SU-DHL-6 (cell line): ENCODE results near the gene RALGPS1.

ENCODE experiments used
- H2AFZ ChIP-seq: fragments of 200-600 bp; sonication (generic); 2 replicates; pipeline ENCODE4 v1.6.1; 2014; ENCODE audit warnings: low read depth, mild to moderate bottlenecking, moderate library complexity, mixed read lengths, antibody characterized with exemption, low read length; ENCODE audit not compliant: severe bottlenecking
- H3F3A ChIP-seq: fragments of 200-600 bp; shearing (Covaris generic); 2 replicates; pipeline ENCODE4 v1.6.0; 2016; ENCODE audit warnings: antibody characterized with exemption, mild to moderate bottlenecking; ENCODE audit not compliant: insufficient read depth
- H3K27ac ChIP-seq: fragments of 200-600 bp; sonication (generic); 2 replicates; pipeline ENCODE4 v1.5.1; 2016; ENCODE audit warnings: low read depth, mild to moderate bottlenecking, low read length, moderate library complexity, mixed read lengths
- H3K27me3 ChIP-seq: fragments of 200-600 bp; sonication (generic), shearing (Covaris generic); 2 replicates; pipeline ENCODE4 v1.6.0; 2014; ENCODE audit warnings: mild to moderate bottlenecking, low read length
- H3K36me3 ChIP-seq: fragments of 200-600 bp; sonication (generic); 2 replicates; pipeline ENCODE4 v1.6.1; 2014; ENCODE audit warnings: mild to moderate bottlenecking, low read length, mixed read lengths
- H3K4me2 ChIP-seq: fragments of 300-600, 200-600 bp; shearing (Covaris generic), sonication (generic); 2 replicates; pipeline ENCODE4 v1.6.0; 2014; ENCODE audit warnings: low read length, low read depth, mild to moderate bottlenecking; ENCODE audit not compliant: poor library complexity, severe bottlenecking
- H3K4me3 ChIP-seq: fragments of 200-600 bp; sonication (generic); 2 replicates; pipeline ENCODE4 v1.5.1; 2014; ENCODE audit warnings: antibody characterized with exemption, low read length, mild to moderate bottlenecking, mixed read lengths; ENCODE audit not compliant: insufficient read depth, poor library complexity, severe bottlenecking
- H3K79me2 ChIP-seq: fragments of 200-600 bp; sonication (generic); 2 replicates; pipeline ENCODE4 v1.6.1; 2014; ENCODE audit warnings: mild to moderate bottlenecking, low read length, moderate library complexity; ENCODE audit not compliant: insufficient read depth
- H3K9ac ChIP-seq: fragments of 200-600 bp; sonication (generic); 2 replicates; pipeline ENCODE4 v1.7.0; 2014; ENCODE audit warnings: mild to moderate bottlenecking, low read length
- H3K9me2 ChIP-seq: fragments of 200-600 bp; sonication (generic); replicated peaks from 2 replicates; pipeline ENCODE4 v1.6.1; 2014; ENCODE audit warnings: low read length; ENCODE audit not compliant: insufficient read depth
- H3K9me3 ChIP-seq: fragments of 200-600 bp; sonication (generic); 2 replicates; pipeline ENCODE4 v1.6.1; 2014; ENCODE audit warnings: low read length, mixed read lengths; ENCODE audit not compliant: insufficient read depth
- H4K20me1 ChIP-seq: fragments of 200-600 bp; sonication (generic); 2 replicates; pipeline ENCODE4 v1.6.1; 2014; ENCODE audit warnings: low read depth, mild to moderate bottlenecking, antibody characterized with exemption, low read length, moderate library complexity, mixed read lengths
- CTCF ChIP-seq: fragments of 200-600 bp; sonication (generic); IDR thresholded peaks from one replicate; pipeline ENCODE4 v1.5.1; 2017; ENCODE audit warnings: antibody characterized with exemption, mild to moderate bottlenecking, low read length, moderate library complexity; ENCODE audit not compliant: insufficient read depth, poor library complexity, severe bottlenecking
- EZH2phosphoT487 ChIP-seq: fragments of 200-600 bp; sonication (generic), shearing (Covaris generic); conservative IDR thresholded peaks from 2 replicates; pipeline ENCODE4 v1.6.1; 2018; ENCODE audit warnings: mild to moderate bottlenecking, antibody characterized with exemption, low read length, moderate library complexity, mixed read lengths

Gene RALGPS1

GRCh38 chr9:126956917-126957686 is 42.5 kb downstream of the RALGPS1 start:
- H2AFZ ChIP-seq: no peak overlapping the region
- no peaks in the 10 kb centered on the region for H3K27me3 ChIP-seq
- H3K36me3 ChIP-seq: no peaks in the 10 kb centered on the region
- no peaks in the 10 kb centered on the region for H3K79me2 ChIP-seq
- no peaks in the 10 kb centered on the region for H3F3A ChIP-seq
- H3K9ac ChIP-seq: no peak overlapping the region
- H3K4me2 ChIP-seq: no peak overlapping the region
- H3K9me3 ChIP-seq: no peaks in the 10 kb centered on the region
- no peaks in the 10 kb centered on the region; the same call in 1 of the 2 replicates for H4K20me1 ChIP-seq
- H3K27ac ChIP-seq: no peak overlapping the region
- no peak overlapping the region for H3K4me3 ChIP-seq
- no peak for TF ChIP-seq EZH2phosphoT487
- no peak for TF ChIP-seq CTCF
- H3K9me2 ChIP-seq: no peaks in the 10 kb centered on the region

GRCh38 chr9:126957687-126958053 is 43.1 kb downstream of the RALGPS1 start:
- Histone ChIP-seq H3K27ac (no peak overlapping the region), H2AFZ (no peak overlapping the region)

GRCh38 chr9:126959336-126959735 is 44.8 kb downstream of the RALGPS1 start:
- H2AFZ ChIP-seq: no peak overlapping the region
- no peaks in the 10 kb centered on the region for H3K9me3 ChIP-seq
- H3K9ac ChIP-seq: no peak overlapping the region
- no peak overlapping the region for H3K4me3 ChIP-seq
- no peak overlapping the region for H3K4me2 ChIP-seq
- H3K36me3 ChIP-seq: no peaks in the 10 kb centered on the region
- no peaks in the 10 kb centered on the region for H3F3A ChIP-seq
- H3K9me2 ChIP-seq: no peaks in the 10 kb centered on the region
- no peaks in the 10 kb centered on the region for H3K27me3 ChIP-seq
- no peak for TF ChIP-seq CTCF
- TF ChIP-seq EZH2phosphoT487: no peak
- H4K20me1 ChIP-seq: no peaks in the 10 kb centered on the region; the same call in 1 of the 2 replicates
- H3K27ac ChIP-seq: no peak overlapping the region
- no peaks in the 10 kb centered on the region for H3K79me2 ChIP-seq

More at GRCh38 chr9:126957687-126958053, 43.1 kb downstream of the RALGPS1 start:
- Histone ChIP-seq H3K36me3 (no peaks in the 10 kb centered on the region), H3K4me3 (no peak overlapping the region), H4K20me1 (no peaks in the 10 kb centered on the region; the same call in 1 of the 2 replicates), H3K27me3 (no peaks in the 10 kb centered on the region), H3K79me2 (no peaks in the 10 kb centered on the region), H3F3A (no peaks in the 10 kb centered on the region), H3K9ac (no peak overlapping the region), H3K4me2 (no peak overlapping the region), H3K9me2 (no peaks in the 10 kb centered on the region), H3K9me3 (no peaks in the 10 kb centered on the region)
- no peak for TF ChIP-seq CTCF
- no peak for TF ChIP-seq EZH2phosphoT487
